GM12891 (cell line): ENCODE data around the gene IRF2BP2.

Source experiments
- PAX5 ChIP-seq: IDR thresholded peaks from 2 replicates; pipeline ENCODE4 v1.6.1; 2011; ENCODE audit warnings: low read length, moderate library complexity, mild to moderate bottlenecking; ENCODE audit not compliant: insufficient read depth, severe bottlenecking
- POLR2A ChIP-seq: IDR thresholded peaks from 2 replicates; pipeline ENCODE4 v1.6.1; 2011; ENCODE audit warnings: low read depth, low read length, control low read depth
- POLR2AphosphoS5 ChIP-seq: IDR thresholded peaks from 2 replicates; pipeline ENCODE4 v1.6.1; 2011; ENCODE audit warnings: low read depth, low read length, control low read depth
- POU2F2 ChIP-seq: IDR thresholded peaks from 2 replicates; pipeline ENCODE4 v1.6.1; 2011; ENCODE audit warnings: low read depth, mild to moderate bottlenecking, control low read depth, low read length, moderate library complexity
- SPI1 ChIP-seq: IDR thresholded peaks from 2 replicates; pipeline ENCODE4 v1.6.1; 2011; ENCODE audit warnings: low read depth, low read length, control low read depth
- TAF1 ChIP-seq: IDR thresholded peaks from 2 replicates; pipeline ENCODE4 v1.6.1; 2011; ENCODE audit warnings: low read depth, low read length, control low read depth

- no peak for TF ChIP-seq TAF1
- TF ChIP-seq POLR2AphosphoS5: no peak
- TF ChIP-seq POLR2A: no peak
- no peak for TF ChIP-seq SPI1
- no peak for TF ChIP-seq PAX5
- no peak for TF ChIP-seq POU2F2
Measured at GRCh38 chr1:234645964-234646363, 36.0 kb upstream of the IRF2BP2 start.
